IMR-90 (cell line): ENCODE measurements around the gene ADGRA1. TPM values are rescaled to one million over a fixed set of nuclear protein-coding genes. Genes with fewer than 3 reads are reported as not detected.

Experiments
- ATAC-seq: fragments of 200-7000 bp; cut with Tn5 transposase; 2 replicates; pipeline ENCODE4 v1.9.1; 2020; ENCODE audit warnings: low read depth, mild to moderate bottlenecking, moderate library complexity
- BruUV-seq: library from RNA; stranded (reverse); fragments of 400-500 nt; replicated peaks from 2 replicates; lab custom pipeline; 2021; lab: Mats Ljungman, UMichigan
- CTCF ChIA-PET: fragments of 300-600 bp; formaldehyde crosslinking; extraction: SDS; loops from one replicate; lab custom pipeline; 2021; ENCODE audit warnings: antibody characterized with exemption; lab: Yijun Ruan, JAX
- POLR2A ChIA-PET: fragments of 300-600 bp; sonication (Branson Sonifier 250); formaldehyde crosslinking; loops from one replicate; lab custom pipeline; 2022; ENCODE audit warnings: antibody characterized with exemption; ENCODE audit not compliant: unreplicated experiment; lab: Charles Lee
- DNase-seq: peaks from one replicate; pipeline ENCODE4 v3.0.0; 2013
- H2AFZ ChIP-seq: replicated peaks from 2 replicates; pipeline ENCODE3; 2013; ENCODE audit warnings: low read length, mild to moderate bottlenecking; ENCODE audit not compliant: poor library complexity
- H2AK5ac ChIP-seq: 2 replicates; pipeline ENCODE4 v1.6.1; 2013; ENCODE audit warnings: low read depth, low read length, inconsistent platforms
- H2AK9ac ChIP-seq: replicated peaks from 2 replicates; pipeline ENCODE3; 2013; ENCODE audit warnings: mild to moderate bottlenecking, low read depth, low read length, moderate library complexity; ENCODE audit not compliant: poor library complexity
- H2BK120ac ChIP-seq: 2 replicates; pipeline ENCODE4 v1.6.1; 2013; ENCODE audit warnings: low read depth, low read length, inconsistent platforms
- H2BK15ac ChIP-seq: 3 replicates; pipeline ENCODE4 v1.6.1; 2013; ENCODE audit warnings: low read depth, low read length, inconsistent platforms
- H2BK20ac ChIP-seq: 2 replicates; pipeline ENCODE4 v1.6.1; 2013; ENCODE audit warnings: low read depth, mild to moderate bottlenecking, inconsistent platforms, low read length, moderate library complexity
- H2BK5ac ChIP-seq: 2 replicates; pipeline ENCODE4 v1.6.1; 2013; ENCODE audit warnings: mild to moderate bottlenecking, low read depth, low read length, inconsistent platforms; ENCODE audit not compliant: poor library complexity, severe bottlenecking
- H3K14ac ChIP-seq: replicated peaks from 2 replicates; pipeline ENCODE4 v1.6.1; 2013; ENCODE audit warnings: low read depth, low read length, inconsistent platforms
- H3K18ac ChIP-seq: 2 replicates; pipeline ENCODE4 v1.6.1; 2013; ENCODE audit warnings: low read depth, low read length, control low read depth
- H3K23ac ChIP-seq: 2 replicates; pipeline ENCODE4 v1.6.1; 2013; ENCODE audit warnings: low read depth, low read length, inconsistent platforms
- H3K27ac ChIP-seq: 2 replicates; pipeline ENCODE4 v1.5.1; 2013; ENCODE audit warnings: mild to moderate bottlenecking, control low read depth, low read length; ENCODE audit not compliant: insufficient read depth
- H3K27me3 ChIP-seq: 2 replicates; pipeline ENCODE4 v1.6.1; 2013; ENCODE audit warnings: low read length; ENCODE audit not compliant: control insufficient read depth, insufficient read depth
- H3K36me3 ChIP-seq: 2 replicates; pipeline ENCODE4 v1.6.1; 2013; ENCODE audit warnings: low read length, mixed read lengths; ENCODE audit not compliant: control insufficient read depth, insufficient read depth
- H3K4ac ChIP-seq: 2 replicates; pipeline ENCODE4 v1.6.1; 2013; ENCODE audit warnings: low read depth, low read length, inconsistent platforms
- H3K4me1 ChIP-seq: 2 replicates; pipeline ENCODE4 v1.6.1; 2013; ENCODE audit warnings: low read length, mixed read lengths; ENCODE audit not compliant: control insufficient read depth, insufficient read depth
- H3K4me2 ChIP-seq: 2 replicates; pipeline ENCODE4 v1.6.1; 2013; ENCODE audit warnings: low read depth, mild to moderate bottlenecking, control low read depth, low read length, moderate library complexity
- H3K4me3 ChIP-seq: 2 replicates; pipeline ENCODE4 v1.5.1; 2013; ENCODE audit warnings: low read depth, mild to moderate bottlenecking, control low read depth, low read length, moderate library complexity; ENCODE audit not compliant: insufficient read depth
- H3K56ac ChIP-seq: 2 replicates; pipeline ENCODE4 v1.6.1; 2013; ENCODE audit warnings: low read length, inconsistent platforms; ENCODE audit not compliant: insufficient read depth; ENCODE audit errors: extremely low read depth
- H3K79me1 ChIP-seq, 2 experiments: 2 replicates each; pipeline ENCODE4 v1.6.1; 2013; ENCODE audit warnings: low read length in 2 of 2, inconsistent platforms in 1 of 2, low read depth in 1 of 2
- H3K9ac ChIP-seq: 2 replicates; pipeline ENCODE4 v1.6.1; 2013; ENCODE audit warnings: low read depth, low read length, control low read depth
- H3K9me1 ChIP-seq: 2 replicates; pipeline ENCODE4 v1.6.1; 2013; ENCODE audit warnings: low read length, inconsistent platforms; ENCODE audit not compliant: insufficient read depth
- H3K9me3 ChIP-seq: 2 replicates; pipeline ENCODE4 v1.6.1; 2013; ENCODE audit warnings: low read length; ENCODE audit not compliant: control insufficient read depth, insufficient read depth
- H4K20me1 ChIP-seq: 2 replicates; pipeline ENCODE4 v1.6.1; 2013; ENCODE audit warnings: low read length, inconsistent platforms; ENCODE audit not compliant: insufficient read depth
- H4K5ac ChIP-seq: 2 replicates; pipeline ENCODE4 v1.6.1; 2013; ENCODE audit warnings: mild to moderate bottlenecking, low read depth, low read length, control low read depth
- H4K8ac ChIP-seq, 2 experiments: 2 replicates each; pipeline ENCODE4 v1.6.1; 2013; ENCODE audit warnings: low read depth in 2 of 2, low read length in 2 of 2, control low read depth in 1 of 2, inconsistent platforms in 1 of 2
- H4K91ac ChIP-seq: 2 replicates; pipeline ENCODE4 v1.6.1; 2013; ENCODE audit warnings: low read depth, low read length, inconsistent platforms; ENCODE audit not compliant: insufficient read depth
- BHLHE40 ChIP-seq: fragments of 150-350 bp; IDR thresholded peaks from 2 replicates; pipeline ENCODE4 v1.6.1; 2016; ENCODE audit warnings: mild to moderate bottlenecking, low read depth, low read length
- CEBPB ChIP-seq: IDR thresholded peaks from 2 replicates; pipeline ENCODE4 v1.6.1; 2012; ENCODE audit warnings: low read depth, low read length, improper control_type of control experiment
- CHD1 ChIP-seq: IDR thresholded peaks from 2 replicates; pipeline ENCODE4 v1.6.1; 2012; ENCODE audit warnings: low read depth, low read length, improper control_type of control experiment
- FOS ChIP-seq: fragments of 150-350 bp; IDR thresholded peaks from 2 replicates; pipeline ENCODE4 v1.6.1; 2016; ENCODE audit warnings: low read depth, low read length
- MAFK ChIP-seq: IDR thresholded peaks from 2 replicates; pipeline ENCODE4 v1.6.1; 2012; ENCODE audit warnings: low read depth, low read length, improper control_type of control experiment
- MAZ ChIP-seq: IDR thresholded peaks from 2 replicates; pipeline ENCODE4 v1.6.1; 2012; ENCODE audit warnings: low read depth, mild to moderate bottlenecking, low read length, improper control_type of control experiment, moderate library complexity, borderline replicate concordance
- MXI1 ChIP-seq: IDR thresholded peaks from 2 replicates; pipeline ENCODE4 v1.6.1; 2012; ENCODE audit warnings: low read depth, mild to moderate bottlenecking, low read length, moderate library complexity, borderline replicate concordance
- NFE2L2 ChIP-seq: fragments of 150-350 bp; IDR thresholded peaks from 2 replicates; pipeline ENCODE4 v1.6.1; 2016; ENCODE audit warnings: low read depth, mild to moderate bottlenecking, low read length
- POLR2A ChIP-seq: IDR thresholded peaks from 2 replicates; pipeline ENCODE4 v1.6.1; 2012; ENCODE audit warnings: mild to moderate bottlenecking, low read depth, low read length
- RAD21 ChIP-seq: IDR thresholded peaks from 2 replicates; pipeline ENCODE4 v1.6.1; 2012; ENCODE audit warnings: low read length, improper control_type of control experiment
- RCOR1 ChIP-seq: IDR thresholded peaks from 2 replicates; pipeline ENCODE4 v1.6.1; 2012; ENCODE audit warnings: mild to moderate bottlenecking, low read length, improper control_type of control experiment; ENCODE audit not compliant: insufficient replicate concordance
- RFX5 ChIP-seq: IDR thresholded peaks from 2 replicates; pipeline ENCODE4 v1.8.0; 2012; ENCODE audit warnings: low read depth, mild to moderate bottlenecking, low read length, moderate library complexity
- SMC3 ChIP-seq: fragments of 150-350 bp; IDR thresholded peaks from 2 replicates; pipeline ENCODE4 v1.6.1; 2016; ENCODE audit warnings: low read depth, mild to moderate bottlenecking, antibody characterized with exemption, low read length, moderate library complexity
- WGBS, 2 experiments: methylation state at CpG; one replicate each; pipeline versions ENCODE4 v1.1.5 to v1.1.7; 2013; ENCODE audit warnings: missing lambda C conversion rate in 2 of 2; ENCODE audit not compliant: insufficient read length in 1 of 2; ENCODE audit errors: extremely low coverage in 2 of 2; 5-methylcytosine and 5-hydroxymethylcytosine counted together
- dilution Hi-C: fragments of 300-500 bp; cut with HindIII; formaldehyde crosslinking; loops from one replicate; pipeline ENCODE4 v1.14.3; 2018; ENCODE audit warnings: low sequenced_read_pairs; ENCODE audit not compliant: unreplicated experiment
- in situ Hi-C: fragments of 300-500 bp; cut with MboI; formaldehyde crosslinking; loops from 3 replicates; pipeline ENCODE4 v1.14.3; 2019; ENCODE audit warnings: low sequenced_read_pairs, inconsistent platforms, mixed read lengths
- intact Hi-C: fragments of 100-400 bp; cut with micrococcal nuclease; formaldehyde crosslinking; loops from 2 replicates; pipeline ENCODE4 v1.10.0; 2022
- polyA plus RNA-seq, 3 experiments: library from polyadenylated mRNA; depleted of rRNA; stranded (reverse); fragments of >200 nt; gene quantifications; 2 replicates each; pipeline ENCODE4 v1.2.3, GENCODE V29; 2012; ENCODE audit warnings: low replicate concordance in 1 of 3
- total RNA-seq: library from RNA; depleted of rRNA; stranded (reverse); fragments of >200 nt; gene quantifications from 2 replicates; pipeline ENCODE4 v1.2.3, GENCODE V29; 2012
- TF ChIP-seq, protein P1 (sequence below): fragments of 150-350 bp; IDR thresholded peaks from 2 replicates; pipeline ENCODE4 v1.6.1; 2016; ENCODE audit warnings: low read depth, mild to moderate bottlenecking, low read length, moderate library complexity, borderline replicate concordance
- TF ChIP-seq, protein P2 (sequence below): fragments of 150-350 bp; IDR thresholded peaks from 2 replicates; pipeline ENCODE4 v1.6.1; 2017; ENCODE audit warnings: mild to moderate bottlenecking, antibody characterized with exemption, low read length, low read depth
- TF ChIP-seq, protein P3 (sequence below): conservative IDR thresholded peaks from 2 replicates; pipeline ENCODE4 v1.5.1; 2012; ENCODE audit warnings: mild to moderate bottlenecking, low read depth, low read length, improper control_type of control experiment

ADGRA1 gene
- total and polyA plus RNA-seq, 2 of the 4 experiments (the other 2 are of a cell fraction), result not detected

DNA sequence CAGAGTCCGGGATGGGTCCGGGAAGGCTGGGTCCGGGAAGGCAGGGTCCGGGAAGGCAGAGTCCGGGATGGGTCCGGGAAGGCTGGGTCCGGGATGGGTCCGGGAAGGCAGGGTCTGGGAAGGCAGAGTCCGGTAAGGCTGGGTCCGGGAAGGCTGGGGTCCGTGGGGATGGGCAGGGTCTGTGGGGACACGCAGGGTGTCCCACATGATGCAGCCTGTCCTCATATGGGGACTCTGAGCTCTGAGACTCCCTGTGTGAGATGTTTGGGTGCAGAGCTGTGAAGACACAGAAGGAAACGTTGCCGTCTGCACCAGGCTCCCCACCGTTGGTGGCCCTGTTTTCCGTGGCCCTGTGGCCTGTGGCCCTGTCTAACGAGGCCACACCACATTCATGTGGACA, 45.7 kb upstream of the ADGRA1 start:
- no peak overlapping the region for H3K18ac ChIP-seq
- H3K4me3 ChIP-seq, result no peak overlapping the region
- no peak overlapping the region for H3K4me2 ChIP-seq
- no peak for TF ChIP-seq MXI1
- no peak for TF ChIP-seq CHD1
- no peak for TF ChIP-seq BHLHE40
- TF ChIP-seq RAD21, result no peak
- TF ChIP-seq MAZ, result no peak
- TF ChIP-seq, protein P1, sequence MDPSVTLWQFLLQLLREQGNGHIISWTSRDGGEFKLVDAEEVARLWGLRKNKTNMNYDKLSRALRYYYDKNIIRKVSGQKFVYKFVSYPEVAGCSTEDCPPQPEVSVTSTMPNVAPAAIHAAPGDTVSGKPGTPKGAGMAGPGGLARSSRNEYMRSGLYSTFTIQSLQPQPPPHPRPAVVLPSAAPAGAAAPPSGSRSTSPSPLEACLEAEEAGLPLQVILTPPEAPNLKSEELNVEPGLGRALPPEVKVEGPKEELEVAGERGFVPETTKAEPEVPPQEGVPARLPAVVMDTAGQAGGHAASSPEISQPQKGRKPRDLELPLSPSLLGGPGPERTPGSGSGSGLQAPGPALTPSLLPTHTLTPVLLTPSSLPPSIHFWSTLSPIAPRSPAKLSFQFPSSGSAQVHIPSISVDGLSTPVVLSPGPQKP, result no peak
- no peak for TF ChIP-seq NFE2L2
- TF ChIP-seq SMC3, result no peak
- TF ChIP-seq, protein P2, sequence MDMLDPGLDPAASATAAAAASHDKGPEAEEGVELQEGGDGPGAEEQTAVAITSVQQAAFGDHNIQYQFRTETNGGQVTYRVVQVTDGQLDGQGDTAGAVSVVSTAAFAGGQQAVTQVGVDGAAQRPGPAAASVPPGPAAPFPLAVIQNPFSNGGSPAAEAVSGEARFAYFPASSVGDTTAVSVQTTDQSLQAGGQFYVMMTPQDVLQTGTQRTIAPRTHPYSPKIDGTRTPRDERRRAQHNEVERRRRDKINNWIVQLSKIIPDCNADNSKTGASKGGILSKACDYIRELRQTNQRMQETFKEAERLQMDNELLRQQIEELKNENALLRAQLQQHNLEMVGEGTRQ, result no peak
- TF ChIP-seq CEBPB, result no peak
- TF ChIP-seq, protein P3, sequence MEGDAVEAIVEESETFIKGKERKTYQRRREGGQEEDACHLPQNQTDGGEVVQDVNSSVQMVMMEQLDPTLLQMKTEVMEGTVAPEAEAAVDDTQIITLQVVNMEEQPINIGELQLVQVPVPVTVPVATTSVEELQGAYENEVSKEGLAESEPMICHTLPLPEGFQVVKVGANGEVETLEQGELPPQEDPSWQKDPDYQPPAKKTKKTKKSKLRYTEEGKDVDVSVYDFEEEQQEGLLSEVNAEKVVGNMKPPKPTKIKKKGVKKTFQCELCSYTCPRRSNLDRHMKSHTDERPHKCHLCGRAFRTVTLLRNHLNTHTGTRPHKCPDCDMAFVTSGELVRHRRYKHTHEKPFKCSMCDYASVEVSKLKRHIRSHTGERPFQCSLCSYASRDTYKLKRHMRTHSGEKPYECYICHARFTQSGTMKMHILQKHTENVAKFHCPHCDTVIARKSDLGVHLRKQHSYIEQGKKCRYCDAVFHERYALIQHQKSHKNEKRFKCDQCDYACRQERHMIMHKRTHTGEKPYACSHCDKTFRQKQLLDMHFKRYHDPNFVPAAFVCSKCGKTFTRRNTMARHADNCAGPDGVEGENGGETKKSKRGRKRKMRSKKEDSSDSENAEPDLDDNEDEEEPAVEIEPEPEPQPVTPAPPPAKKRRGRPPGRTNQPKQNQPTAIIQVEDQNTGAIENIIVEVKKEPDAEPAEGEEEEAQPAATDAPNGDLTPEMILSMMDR, result no peak
- no peak for TF ChIP-seq POLR2A
- no peak for TF ChIP-seq RFX5
- no peak for TF ChIP-seq MAFK
- no peak for TF ChIP-seq RCOR1
- TF ChIP-seq FOS, result no peak
- H3K23ac ChIP-seq, result no peak overlapping the region
- peaks cover 22% of the 10 kb centered on the region for H3K27me3 ChIP-seq
- CTCF ChIA-PET, result no interaction called here
- no peak overlapping the region for H3K9ac ChIP-seq
- H3K14ac ChIP-seq, result no peak overlapping the region
- dilution Hi-C loops (no loop called here), in situ Hi-C loops (no loop called here), intact Hi-C loops (no loop called here)
- no peak overlapping the region for H4K8ac ChIP-seq
- no peak overlapping the region for H4K91ac ChIP-seq
- no peak for ATAC-seq
- H2AK5ac ChIP-seq, result no peak overlapping the region
- H3K27ac ChIP-seq, result no peak overlapping the region
- no peak overlapping the region for H2BK5ac ChIP-seq
- H3K4ac ChIP-seq, result no peak overlapping the region
- 51% methylated on average over 2 of the region's 17 CpGs; no CpG with 5 or more reads in 1 of the 2 experiments for WGBS, 2 experiments
- H3K79me1 ChIP-seq, result no peaks in the 10 kb centered on the region
- no peak overlapping the region for H2BK120ac ChIP-seq
- H2BK15ac ChIP-seq, result no peak overlapping the region
- no peak for DNase-seq
- POLR2A ChIA-PET, result no interaction called here
- no peaks in the 10 kb centered on the region for H4K20me1 ChIP-seq
- no peaks in the 10 kb centered on the region for H3K36me3 ChIP-seq
- H3K4me1 ChIP-seq, result no peaks in the 10 kb centered on the region
- no peak overlapping the region for H3K56ac ChIP-seq
- H2BK20ac ChIP-seq, result no peak overlapping the region
- no peak overlapping the region for H2AK9ac ChIP-seq
- no peaks in the 10 kb centered on the region for H3K9me3 ChIP-seq
- no TSS peak for BruUV-seq
- no peak overlapping the region for H2AFZ ChIP-seq
- H4K5ac ChIP-seq, result no peak overlapping the region
- no peaks in the 10 kb centered on the region for H3K9me1 ChIP-seq
